Left ventricle myocardium inferior (tissue), 1 donor: Measurements from ENCODE around the gene SLC24A3. TPM values are rescaled to one million over a fixed set of nuclear protein-coding genes. Genes with fewer than 3 reads are reported as not detected.

ENCODE experiments used
- DNase-seq: peaks from one replicate; pipeline ENCODE4 v3.0.0-alpha.2; 2020
- H3K27ac ChIP-seq: fragments of 200-600 bp; replicated peaks from 2 replicates; pipeline ENCODE4 v1.8.0; 2021
- H3K27me3 ChIP-seq: fragments of 200-600 bp; 2 replicates; pipeline ENCODE4 v1.8.0; 2021; ENCODE audit warnings: low read depth
- H3K36me3 ChIP-seq: fragments of 200-600 bp; 2 replicates; pipeline ENCODE4 v1.8.0; 2021
- H3K4me1 ChIP-seq: fragments of 200-600 bp; 2 replicates; pipeline ENCODE4 v1.8.0; 2021
- H3K4me3 ChIP-seq: fragments of 200-600 bp; 2 replicates; pipeline ENCODE4 v1.8.0; 2021; ENCODE audit warnings: mild to moderate bottlenecking, moderate library complexity
- H3K9me3 ChIP-seq: fragments of 200-600 bp; replicated peaks from 2 replicates; pipeline ENCODE4 v1.8.0; 2021
- CTCF ChIP-seq: fragments of 200-600 bp; IDR thresholded peaks from 2 replicates; pipeline ENCODE4 v1.8.0; 2021; ENCODE audit warnings: antibody characterized with exemption, mild to moderate bottlenecking, borderline replicate concordance
- intact Hi-C: fragments of 100-400 bp; cut with micrococcal nuclease; formaldehyde crosslinking; loops from one replicate; pipeline ENCODE4 v1.11.0; 2022
- total RNA-seq: library from RNA; stranded (reverse); fragmentation: NEBNext Ultra II Directional; extraction: Animal tissue kit (Norgen Biotek cat#: 25700); gene quantifications from one replicate; pipeline ENCODE4 v1.2.1, GENCODE V29; 2021
- donor health status: DM: no; HTN: yes; CAD: no; lungs with severe emphysema.

Gene SLC24A3
- total RNA-seq, 1 donor from 2014 or later: 1.3 TPM

DNA sequence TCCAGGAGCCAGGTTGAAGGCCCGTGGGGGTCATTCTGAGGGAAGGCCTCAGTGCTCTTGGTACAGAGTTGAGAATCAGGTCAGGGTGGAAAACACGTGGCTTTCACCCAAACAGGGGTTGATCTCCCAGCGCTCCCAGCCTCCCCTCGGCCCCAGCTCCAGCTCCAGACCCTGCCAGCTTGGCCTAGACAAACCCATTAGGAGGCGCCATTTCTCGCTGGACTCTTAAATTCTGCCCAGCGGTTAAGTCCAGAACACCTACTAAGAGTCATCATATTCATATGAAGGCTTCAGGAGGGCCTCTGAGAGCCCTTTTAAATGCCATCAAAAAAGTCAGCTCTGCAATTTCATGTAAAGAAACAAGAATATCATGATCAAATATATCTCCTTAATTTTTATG is 387.6 kb downstream of the SLC24A3 start:
- intact Hi-C loops: no loop called here
- Histone ChIP-seq H3K27me3 (peaks cover 26% of the 10 kb centered on the region), H3K36me3 (no peaks in the 10 kb centered on the region), H3K4me1 (no peaks in the 10 kb centered on the region), H3K4me3 (no peak overlapping the region), H3K9me3 (no peaks in the 10 kb centered on the region), H3K27ac (no peak overlapping the region)
- TF ChIP-seq CTCF: no peak
- no peak for DNase-seq

DNA sequence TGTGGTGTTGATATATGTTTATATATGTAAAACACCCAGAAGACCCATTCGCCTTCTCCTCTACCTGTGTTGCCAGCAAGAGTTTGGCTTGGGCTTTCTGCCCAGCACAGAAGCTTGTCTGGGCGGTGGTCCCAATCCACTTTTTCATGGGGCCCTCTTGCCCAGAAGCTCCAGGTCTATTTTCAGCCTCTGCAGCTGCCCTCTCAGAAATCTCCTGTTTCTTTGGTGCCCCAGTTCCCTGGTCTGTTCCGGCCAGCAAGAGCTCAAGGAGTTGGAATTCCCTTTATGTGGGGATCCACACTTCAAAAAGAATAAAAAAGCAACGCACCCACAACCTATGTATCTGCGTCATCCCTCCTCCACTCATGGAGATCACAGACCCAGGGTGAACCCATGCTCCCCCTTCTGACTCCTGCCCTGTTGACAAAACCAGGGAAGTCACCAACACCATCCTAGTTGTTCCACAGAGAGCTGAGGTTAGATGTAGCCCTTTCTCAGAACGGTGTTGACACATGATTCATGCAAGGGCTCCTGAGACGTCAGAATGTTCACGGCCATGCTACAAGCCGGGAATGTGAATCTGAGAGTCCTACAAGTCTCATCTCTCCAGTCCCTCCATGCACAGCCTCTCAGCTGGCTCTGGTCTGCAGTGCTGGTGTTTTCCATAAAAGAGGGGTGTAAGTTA is 388.8 kb downstream of the SLC24A3 start:
- H3K4me1 ChIP-seq: no peaks in the 10 kb centered on the region
- intact Hi-C loops: no loop called here

DNA sequence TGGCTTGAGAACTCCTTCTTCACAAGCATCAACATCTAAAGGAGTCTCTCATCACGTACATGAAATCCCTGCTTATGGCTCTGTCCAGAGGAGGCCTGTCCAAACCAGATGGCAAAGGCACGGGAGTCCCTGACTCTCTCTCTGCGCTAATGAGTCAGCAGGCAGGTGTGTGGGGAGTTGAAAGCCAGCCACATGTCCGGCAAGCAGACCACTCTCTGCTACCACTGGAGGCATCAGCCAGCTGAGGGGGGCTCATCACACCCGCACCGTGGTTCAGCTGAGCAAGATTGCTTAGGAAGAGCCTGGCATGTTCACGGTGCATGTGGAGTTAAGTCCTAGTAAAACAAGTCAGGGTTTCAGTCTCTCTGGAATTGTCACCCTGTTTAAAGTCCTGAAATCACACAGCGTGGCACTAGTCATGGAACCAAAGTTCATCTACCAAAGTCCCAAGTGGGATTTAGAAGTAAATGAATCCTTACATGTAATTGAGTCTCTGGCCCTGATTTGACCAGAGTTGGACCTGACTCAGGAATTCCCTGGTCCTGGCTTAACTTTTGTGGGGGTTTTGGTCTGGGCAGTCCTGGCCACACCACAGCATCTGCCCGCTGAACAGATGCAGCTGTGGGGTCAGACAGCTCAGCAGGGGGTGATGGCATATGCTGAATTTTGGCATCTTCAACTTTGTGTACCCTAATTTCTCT is 390.4 kb downstream of the SLC24A3 start:
- Histone ChIP-seq H3K9me3 (no peaks in the 10 kb centered on the region), H3K27ac (no peak overlapping the region), H3K36me3 (no peaks in the 10 kb centered on the region), H3K4me3 (no peak overlapping the region), H3K27me3 (peaks cover 22% of the 10 kb centered on the region), H3K4me1 (no peaks in the 10 kb centered on the region)
- TF ChIP-seq CTCF: no peak
- intact Hi-C loops: no loop called here
- DNase-seq: no peak

More for the DNA sequence above, 388.8 kb downstream of the SLC24A3 start:
- Histone ChIP-seq H3K27ac (no peak overlapping the region), H3K27me3 (peaks cover 23% of the 10 kb centered on the region), H3K36me3 (no peaks in the 10 kb centered on the region), H3K9me3 (no peaks in the 10 kb centered on the region), H3K4me3 (no peak overlapping the region)
- TF ChIP-seq CTCF: no peak
- DNase-seq: no peak

DNA sequence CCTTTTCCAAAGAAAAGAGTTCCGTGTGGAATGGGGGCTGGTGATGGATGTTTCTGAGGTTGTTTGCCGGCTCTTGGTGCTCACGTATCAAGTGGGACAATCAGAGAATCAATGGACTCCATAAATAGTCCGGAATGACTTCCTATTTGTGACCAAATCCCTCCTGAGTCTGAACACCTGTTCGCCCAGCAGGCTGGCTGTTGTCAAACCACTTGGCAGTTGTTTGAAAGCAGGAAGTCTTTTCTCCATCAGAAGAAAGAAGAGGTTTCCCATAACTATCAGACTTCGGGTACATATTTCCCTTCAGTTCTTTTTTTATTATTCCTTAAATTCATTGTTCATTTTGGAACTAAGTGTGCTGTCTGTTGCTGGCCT is 390.9 kb downstream of the SLC24A3 start:
- intact Hi-C loops: no loop called here
- no peaks in the 10 kb centered on the region for H3K9me3 ChIP-seq
- DNase-seq: no peak
- no peaks in the 10 kb centered on the region for H3K4me1 ChIP-seq
- H3K36me3 ChIP-seq: no peaks in the 10 kb centered on the region
- no peak for TF ChIP-seq CTCF
- no peak overlapping the region for H3K27ac ChIP-seq
- peaks cover 24% of the 10 kb centered on the region for H3K27me3 ChIP-seq
- H3K4me3 ChIP-seq: no peak overlapping the region

DNA sequence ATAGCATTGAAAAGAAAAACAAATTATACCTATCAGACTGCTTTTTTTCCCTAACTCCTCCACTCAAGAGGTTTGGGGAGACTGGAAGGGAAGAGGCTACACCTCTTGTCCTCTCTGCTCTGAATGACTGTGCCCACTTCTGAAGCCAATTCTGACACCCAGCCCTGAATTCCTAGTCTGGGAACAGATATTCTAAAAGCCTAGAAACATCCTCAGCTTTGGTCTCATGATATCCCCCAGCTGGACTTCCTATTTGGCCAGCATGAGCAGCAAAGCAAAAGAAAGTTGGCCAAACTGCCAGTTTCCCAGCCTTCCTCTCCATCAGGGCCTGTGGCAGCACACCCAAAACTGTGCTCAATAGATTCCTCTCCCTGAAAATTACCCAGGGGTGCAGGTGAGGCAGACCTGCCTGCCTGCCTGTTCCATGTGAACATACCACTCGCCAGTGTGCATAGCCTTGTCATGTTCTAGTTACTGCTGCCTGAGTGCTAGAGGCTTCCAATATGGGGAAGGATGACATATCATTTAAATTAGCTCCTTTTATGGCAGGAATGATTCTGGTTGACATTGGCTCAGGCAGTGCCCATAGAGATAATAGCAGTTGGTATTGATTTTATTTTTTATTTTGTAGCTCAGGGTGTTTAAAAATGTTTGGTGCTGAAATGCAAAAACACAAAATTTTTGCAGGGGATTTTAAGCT is 393.5 kb downstream of the SLC24A3 start:
- Histone ChIP-seq H3K9me3 (no peaks in the 10 kb centered on the region), H3K4me1 (no peaks in the 10 kb centered on the region), H3K27me3 (peaks cover 37% of the 10 kb centered on the region), H3K4me3 (no peak overlapping the region), H3K27ac (no peak overlapping the region), H3K36me3 (no peaks in the 10 kb centered on the region)
- DNase-seq: no peak
- no peak for TF ChIP-seq CTCF
- intact Hi-C loops: no loop called here
